Astrocyte (in vitro differentiated cells and primary cell): Measurements from ENCODE around the gene APP. TPM values are rescaled to one million over a fixed set of nuclear protein-coding genes. Genes with fewer than 3 reads are reported as not detected.

Experiments used
- DNase-seq: peaks from one replicate; pipeline ENCODE4 v3.0.0-alpha.2; 2010; ENCODE audit warnings: low read depth
- FAIRE-seq: peaks from 2 replicates; lab custom pipeline; 2011; peaks lifted over from hg19 to GRCh38; lab: Jason Lieb, UNC
- H2AFZ ChIP-seq: 2 replicates; pipeline ENCODE4 v1.6.0; 2012; ENCODE audit warnings: low read depth, low read length, inconsistent platforms
- H3K27ac ChIP-seq: 2 replicates; pipeline ENCODE4 v1.5.1; 2011; ENCODE audit warnings: low read depth, low read length, inconsistent platforms
- H3K27me3 ChIP-seq: 2 replicates; pipeline ENCODE4 v1.6.0; 2011; ENCODE audit warnings: low read length, inconsistent platforms; ENCODE audit not compliant: insufficient read depth
- H3K36me3 ChIP-seq: 2 replicates; pipeline ENCODE4 v1.5.1; 2011; ENCODE audit warnings: low read length, inconsistent platforms; ENCODE audit not compliant: insufficient read depth
- H3K4me1 ChIP-seq: 2 replicates; pipeline ENCODE4 v1.5.1; 2011; ENCODE audit warnings: low read length, inconsistent platforms; ENCODE audit not compliant: insufficient read depth
- H3K4me2 ChIP-seq: 2 replicates; pipeline ENCODE4 v1.6.0; 2012; ENCODE audit warnings: low read length, inconsistent platforms
- H3K4me3 ChIP-seq: 2 replicates; pipeline ENCODE4 v1.5.1; 2011; ENCODE audit warnings: low read depth, mild to moderate bottlenecking, low read length, inconsistent platforms; ENCODE audit not compliant: insufficient read depth
- H3K79me2 ChIP-seq: 2 replicates; pipeline ENCODE4 v1.6.0; 2012; ENCODE audit warnings: mild to moderate bottlenecking, low read length, inconsistent platforms; ENCODE audit not compliant: insufficient read depth
- H3K9ac ChIP-seq: 2 replicates; pipeline ENCODE4 v1.6.0; 2012; ENCODE audit warnings: mild to moderate bottlenecking, low read length, inconsistent platforms
- H3K9me3 ChIP-seq: 2 replicates; pipeline ENCODE4 v1.5.1; 2012; ENCODE audit warnings: low read depth, mild to moderate bottlenecking, low read length, inconsistent platforms; ENCODE audit not compliant: insufficient read depth
- H4K20me1 ChIP-seq: 2 replicates; pipeline ENCODE4 v1.6.0; 2012; ENCODE audit warnings: low read length, inconsistent platforms; ENCODE audit not compliant: insufficient read depth
- H3K27ac Mint-ChIP-seq: one replicate; pipeline ENCODE4 v1.8.0; 2021; ENCODE audit warnings: mild to moderate bottlenecking, mixed read lengths; ENCODE audit not compliant: unreplicated experiment
- H3K27me3 Mint-ChIP-seq: one replicate; pipeline ENCODE4 v1.8.0; 2021; ENCODE audit warnings: low read depth, mixed read lengths; ENCODE audit not compliant: unreplicated experiment
- H3K36me3 Mint-ChIP-seq: one replicate; pipeline ENCODE4 v1.8.0; 2021; ENCODE audit warnings: low read depth, mixed read lengths; ENCODE audit not compliant: unreplicated experiment
- H3K4me1 Mint-ChIP-seq: one replicate; pipeline ENCODE4 v1.8.0; 2021; ENCODE audit warnings: low read depth, mixed read lengths; ENCODE audit not compliant: unreplicated experiment
- H3K4me3 Mint-ChIP-seq: one replicate; pipeline ENCODE4 v1.8.0; 2021; ENCODE audit warnings: mild to moderate bottlenecking, moderate library complexity, mixed read lengths; ENCODE audit not compliant: unreplicated experiment
- H3K9me3 Mint-ChIP-seq: one replicate; pipeline ENCODE4 v1.8.0; 2021; ENCODE audit warnings: mild to moderate bottlenecking, mixed read lengths; ENCODE audit not compliant: unreplicated experiment
- EZH2 ChIP-seq: IDR thresholded peaks from 2 replicates; pipeline ENCODE4 v1.6.1; 2012; ENCODE audit warnings: mild to moderate bottlenecking, low read length, inconsistent platforms; ENCODE audit not compliant: insufficient read depth
- total RNA-seq: library from RNA; stranded (reverse); gene quantifications from 2 replicates; pipeline ENCODE4 v1.2.1, GENCODE V29; 2021
- TF ChIP-seq, protein P1 (sequence below): IDR thresholded peaks from 2 replicates; pipeline ENCODE4 v1.5.1; 2011; ENCODE audit warnings: low read depth, mild to moderate bottlenecking, inconsistent platforms, low read length, moderate library complexity; ENCODE audit not compliant: insufficient read depth

Gene APP
- total RNA-seq, 1 donor from 2014 or later = 823 TPM

DNA sequence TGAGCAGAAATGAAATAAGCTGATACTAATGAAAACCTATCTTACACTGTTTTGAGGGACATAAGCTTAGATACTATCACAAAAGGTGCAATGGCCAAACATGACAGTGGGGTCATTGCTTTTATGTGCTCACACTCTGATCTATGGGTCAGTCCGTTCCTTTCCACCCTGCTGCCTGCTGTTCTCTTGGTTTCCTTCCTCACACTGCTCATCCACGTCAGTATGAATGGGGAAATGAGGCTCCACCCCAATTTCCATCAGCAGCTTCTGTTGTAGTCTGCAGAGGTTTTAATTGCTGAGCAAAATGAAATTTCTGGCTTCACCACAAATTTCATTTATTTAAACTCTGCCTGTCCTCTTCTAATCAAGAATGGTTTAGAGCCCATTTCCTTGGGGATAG, 280.6 kb downstream of the APP start:
- no peak overlapping the region for H3K27ac Mint-ChIP-seq
- Histone ChIP-seq H3K9me3 (no peaks in the 10 kb centered on the region), H3K79me2 (no peaks in the 10 kb centered on the region), H2AFZ (no peak overlapping the region), H3K4me3 (no peak overlapping the region), H4K20me1 (no peaks in the 10 kb centered on the region), H3K4me1 (no peaks in the 10 kb centered on the region), H3K36me3 (peaks cover 9% of the 10 kb centered on the region), H3K4me2 (no peak overlapping the region), H3K9ac (no peak overlapping the region), H3K27ac (no peak overlapping the region), H3K27me3 (no peaks in the 10 kb centered on the region)
- FAIRE-seq (no peak), DNase-seq (no peak)
- peaks cover 4% of the 10 kb centered on the region for H3K9me3 Mint-ChIP-seq
- peaks cover 5% of the 10 kb centered on the region for H3K4me1 Mint-ChIP-seq
- TF ChIP-seq, protein P1, sequence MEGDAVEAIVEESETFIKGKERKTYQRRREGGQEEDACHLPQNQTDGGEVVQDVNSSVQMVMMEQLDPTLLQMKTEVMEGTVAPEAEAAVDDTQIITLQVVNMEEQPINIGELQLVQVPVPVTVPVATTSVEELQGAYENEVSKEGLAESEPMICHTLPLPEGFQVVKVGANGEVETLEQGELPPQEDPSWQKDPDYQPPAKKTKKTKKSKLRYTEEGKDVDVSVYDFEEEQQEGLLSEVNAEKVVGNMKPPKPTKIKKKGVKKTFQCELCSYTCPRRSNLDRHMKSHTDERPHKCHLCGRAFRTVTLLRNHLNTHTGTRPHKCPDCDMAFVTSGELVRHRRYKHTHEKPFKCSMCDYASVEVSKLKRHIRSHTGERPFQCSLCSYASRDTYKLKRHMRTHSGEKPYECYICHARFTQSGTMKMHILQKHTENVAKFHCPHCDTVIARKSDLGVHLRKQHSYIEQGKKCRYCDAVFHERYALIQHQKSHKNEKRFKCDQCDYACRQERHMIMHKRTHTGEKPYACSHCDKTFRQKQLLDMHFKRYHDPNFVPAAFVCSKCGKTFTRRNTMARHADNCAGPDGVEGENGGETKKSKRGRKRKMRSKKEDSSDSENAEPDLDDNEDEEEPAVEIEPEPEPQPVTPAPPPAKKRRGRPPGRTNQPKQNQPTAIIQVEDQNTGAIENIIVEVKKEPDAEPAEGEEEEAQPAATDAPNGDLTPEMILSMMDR = no peak
- TF ChIP-seq EZH2 = no peak
- no peak overlapping the region for H3K4me3 Mint-ChIP-seq
- H3K36me3 Mint-ChIP-seq = peaks cover 39% of the 10 kb centered on the region
- H3K27me3 Mint-ChIP-seq = no peaks in the 10 kb centered on the region

DNA sequence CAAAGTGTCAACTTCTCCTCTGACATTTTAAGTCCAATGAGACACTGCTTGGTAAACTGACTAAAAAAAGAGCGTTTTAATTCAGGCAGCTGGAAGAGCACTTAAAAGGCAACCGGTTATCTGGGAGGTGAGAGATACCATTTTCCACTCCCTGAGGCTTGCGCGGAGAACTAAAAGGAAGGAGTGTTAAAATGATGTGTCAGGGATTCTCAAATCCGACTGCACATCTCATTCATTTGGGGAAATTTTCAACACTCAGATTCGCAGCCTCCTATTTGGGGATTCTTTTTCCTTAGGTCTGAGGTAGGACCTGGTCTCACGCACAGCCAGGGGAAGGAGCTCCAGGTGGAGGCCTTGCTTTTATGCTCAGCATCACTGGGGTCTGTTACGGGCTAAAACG, 281.9 kb downstream of the APP start:
- DNase-seq (no peak), FAIRE-seq (no peak)
- H3K4me3 ChIP-seq = no peak overlapping the region
- no peaks in the 10 kb centered on the region for H3K27me3 ChIP-seq
- H3K4me3 Mint-ChIP-seq = no peak overlapping the region
- no peak overlapping the region for H2AFZ ChIP-seq
- peaks cover 5% of the 10 kb centered on the region for H3K4me1 Mint-ChIP-seq
- H3K4me1 ChIP-seq = no peaks in the 10 kb centered on the region
- no peaks in the 10 kb centered on the region for H3K79me2 ChIP-seq
- H3K36me3 ChIP-seq = no peaks in the 10 kb centered on the region
- no peak overlapping the region for H3K9ac ChIP-seq
- H3K4me2 ChIP-seq = no peak overlapping the region
- H4K20me1 ChIP-seq = no peaks in the 10 kb centered on the region
- no peaks in the 10 kb centered on the region for H3K9me3 ChIP-seq
- TF ChIP-seq, protein P1 = no peak
- no peak for TF ChIP-seq EZH2
- no peak overlapping the region for H3K27ac ChIP-seq
- H3K27me3 Mint-ChIP-seq = no peaks in the 10 kb centered on the region
- peaks cover 4% of the 10 kb centered on the region for H3K9me3 Mint-ChIP-seq
- peaks cover 30% of the 10 kb centered on the region for H3K36me3 Mint-ChIP-seq
- no peak overlapping the region for H3K27ac Mint-ChIP-seq

DNA sequence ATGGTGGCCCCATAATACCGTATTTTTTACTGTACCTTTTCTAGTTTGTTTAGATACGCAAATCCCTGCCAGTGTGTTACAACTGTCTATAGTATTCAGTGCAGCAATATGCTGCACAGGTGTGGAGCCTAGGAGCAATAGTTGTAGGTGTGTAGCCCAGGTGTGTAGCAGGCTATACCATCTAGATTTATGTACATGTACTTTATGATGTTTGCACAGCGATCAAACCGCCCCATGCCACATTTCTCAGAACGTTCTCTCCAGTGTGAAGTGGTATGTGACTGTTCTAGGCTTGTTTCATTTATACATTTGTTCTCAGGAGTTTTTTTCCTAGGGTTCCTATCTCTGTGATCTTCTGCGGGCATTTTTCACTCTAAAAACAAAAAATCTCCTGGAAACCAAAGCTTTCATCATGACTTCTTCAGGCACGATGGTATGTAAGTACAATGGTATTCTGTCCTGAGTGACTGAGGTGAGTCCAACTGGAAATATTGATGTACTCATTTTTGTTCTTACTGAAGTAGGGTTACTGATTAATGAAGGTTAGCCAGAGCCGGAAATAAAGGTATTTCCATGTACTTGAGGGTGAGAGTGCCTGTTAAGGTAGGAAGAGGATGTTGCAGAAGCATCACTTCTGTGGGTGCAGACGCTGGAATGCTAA, 282.8 kb downstream of the APP start:
- TF ChIP-seq EZH2 = no peak
- TF ChIP-seq, protein P1 = no peak
- Mint-ChIP-seq H3K27ac (no peak overlapping the region), H3K9me3 (no peaks in the 10 kb centered on the region), H3K27me3 (no peaks in the 10 kb centered on the region), H3K36me3 (peaks cover 21% of the 10 kb centered on the region), H3K4me3 (no peak overlapping the region), H3K4me1 (peaks cover 5% of the 10 kb centered on the region)
- Histone ChIP-seq H3K4me3 (no peak overlapping the region), H3K79me2 (no peaks in the 10 kb centered on the region), H3K4me2 (no peak overlapping the region), H3K36me3 (no peaks in the 10 kb centered on the region), H3K9ac (no peak overlapping the region), H3K9me3 (no peaks in the 10 kb centered on the region), H3K27ac (no peak overlapping the region), H2AFZ (no peak overlapping the region), H3K4me1 (no peaks in the 10 kb centered on the region), H3K27me3 (no peaks in the 10 kb centered on the region), H4K20me1 (no peaks in the 10 kb centered on the region)
- DNase-seq (no peak), FAIRE-seq (no peak)
